Tibial nerve (tissue), 3 donors: Measurements from ENCODE around the gene GPALPP1.

Experiments
- POLR2A ChIP-seq, 2 donors: fragments of 450-650 bp; IDR thresholded peaks; one replicate each; pipeline ENCODE4 v1.6.1; 2017; ENCODE audit warnings: antibody characterized with exemption in 2 of 2, mild to moderate bottlenecking in 2 of 2, moderate library complexity in 2 of 2
- TF ChIP-seq, protein P1 (sequence below), 5 experiments: fragments of 200-600 bp in 3 of 5; fragments of 450-650 bp in 2 of 5; sonication (generic) in 3 of 5; IDR thresholded peaks; one replicate each; pipeline ENCODE4 v1.5.1; 2016 to 2019; ENCODE audit warnings: antibody characterized with exemption in 5 of 5, mild to moderate bottlenecking in 3 of 5, moderate library complexity in 2 of 5

DNA sequence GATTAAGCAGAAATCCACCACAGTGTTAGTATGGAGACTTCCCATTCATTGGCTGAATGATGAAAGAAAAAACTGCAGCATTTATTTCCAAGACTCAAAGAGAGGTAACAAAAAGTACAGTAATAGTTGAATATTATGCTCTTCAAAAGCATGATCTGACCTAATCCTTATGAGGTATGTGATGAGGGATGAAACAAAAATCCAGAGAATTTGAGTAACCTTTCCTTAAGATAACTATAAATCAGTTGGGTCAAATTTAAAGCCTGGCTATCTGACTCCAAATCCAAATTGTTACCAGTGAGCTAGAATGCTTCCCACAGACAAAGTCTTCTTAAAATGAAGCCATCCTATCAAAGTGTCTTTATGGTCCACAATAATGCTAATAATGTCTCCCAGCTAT, 38.2 kb upstream of the GPALPP1 start:
- TF ChIP-seq, protein P1, sequence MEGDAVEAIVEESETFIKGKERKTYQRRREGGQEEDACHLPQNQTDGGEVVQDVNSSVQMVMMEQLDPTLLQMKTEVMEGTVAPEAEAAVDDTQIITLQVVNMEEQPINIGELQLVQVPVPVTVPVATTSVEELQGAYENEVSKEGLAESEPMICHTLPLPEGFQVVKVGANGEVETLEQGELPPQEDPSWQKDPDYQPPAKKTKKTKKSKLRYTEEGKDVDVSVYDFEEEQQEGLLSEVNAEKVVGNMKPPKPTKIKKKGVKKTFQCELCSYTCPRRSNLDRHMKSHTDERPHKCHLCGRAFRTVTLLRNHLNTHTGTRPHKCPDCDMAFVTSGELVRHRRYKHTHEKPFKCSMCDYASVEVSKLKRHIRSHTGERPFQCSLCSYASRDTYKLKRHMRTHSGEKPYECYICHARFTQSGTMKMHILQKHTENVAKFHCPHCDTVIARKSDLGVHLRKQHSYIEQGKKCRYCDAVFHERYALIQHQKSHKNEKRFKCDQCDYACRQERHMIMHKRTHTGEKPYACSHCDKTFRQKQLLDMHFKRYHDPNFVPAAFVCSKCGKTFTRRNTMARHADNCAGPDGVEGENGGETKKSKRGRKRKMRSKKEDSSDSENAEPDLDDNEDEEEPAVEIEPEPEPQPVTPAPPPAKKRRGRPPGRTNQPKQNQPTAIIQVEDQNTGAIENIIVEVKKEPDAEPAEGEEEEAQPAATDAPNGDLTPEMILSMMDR (IDR thresholded peaks at IDR 0.05): no peak
- no peak for TF ChIP-seq POLR2A (IDR thresholded peaks at IDR 0.05)
